Stimulated activated CD4-positive, alpha-beta T cell treated with anti-CD3 and anti-CD28 coated beads, Interleukin-15, amount 100 ng/mL, for 1 hour (primary cell): ENCODE results near the gene NMRAL1.

ENCODE experiments used
- DNase-seq, 2 donors: peaks; one replicate each; pipeline ENCODE4 v3.0.0-alpha.2; 2020; ENCODE audit warnings: low read depth in 1 of 2, low spot score in 1 of 2

Gene NMRAL1

DNA sequence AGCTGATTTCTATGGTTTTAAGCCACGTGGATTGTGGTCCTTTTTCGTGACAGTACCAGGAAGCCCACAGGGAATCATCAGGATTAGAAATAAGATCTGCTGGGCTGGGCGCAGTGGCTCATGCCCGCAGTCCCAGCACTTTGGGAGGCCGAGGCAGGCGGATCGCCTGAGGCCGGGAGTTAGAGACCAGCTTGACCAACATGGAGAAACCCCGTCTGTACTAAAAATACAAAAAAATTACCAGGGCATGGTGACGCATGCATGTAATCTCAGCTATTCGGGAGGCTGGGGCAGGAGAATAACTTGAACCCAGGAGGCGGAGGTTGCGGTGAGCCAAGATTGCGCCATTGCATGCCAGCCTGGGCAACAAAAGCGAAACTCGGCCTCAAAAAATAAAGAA, 6.5 kb downstream of the NMRAL1 start:
- no peak for DNase-seq

GRCh38 chr16:4465977-4466779, 8.2 kb downstream of the NMRAL1 start:
- DNase-seq: peak; percentile 21 to 26

- DNase-seq: no peak
Measured at GRCh38 chr16:4463522-4464163, 10.8 kb downstream of the NMRAL1 start.

- no peak for DNase-seq
Measured at GRCh38 chr16:4461250-4462085, 13.0 kb downstream of the NMRAL1 start.

- no peak for DNase-seq
Measured at GRCh38 chr16:4460936-4461249, 13.5 kb downstream of the NMRAL1 start.

- no peak for DNase-seq
Measured at GRCh38 chr16:4455951-4456350, 18.5 kb downstream of the NMRAL1 start.

- no peak for DNase-seq
Measured at GRCh38 chr16:4455081-4455480, 19.3 kb downstream of the NMRAL1 start.

GRCh38 chr16:4454623-4455022, 19.8 kb downstream of the NMRAL1 start:
- DNase-seq: no peak

GRCh38 chr16:4452674-4453073, 21.8 kb downstream of the NMRAL1 start:
- no peak for DNase-seq

DNA sequence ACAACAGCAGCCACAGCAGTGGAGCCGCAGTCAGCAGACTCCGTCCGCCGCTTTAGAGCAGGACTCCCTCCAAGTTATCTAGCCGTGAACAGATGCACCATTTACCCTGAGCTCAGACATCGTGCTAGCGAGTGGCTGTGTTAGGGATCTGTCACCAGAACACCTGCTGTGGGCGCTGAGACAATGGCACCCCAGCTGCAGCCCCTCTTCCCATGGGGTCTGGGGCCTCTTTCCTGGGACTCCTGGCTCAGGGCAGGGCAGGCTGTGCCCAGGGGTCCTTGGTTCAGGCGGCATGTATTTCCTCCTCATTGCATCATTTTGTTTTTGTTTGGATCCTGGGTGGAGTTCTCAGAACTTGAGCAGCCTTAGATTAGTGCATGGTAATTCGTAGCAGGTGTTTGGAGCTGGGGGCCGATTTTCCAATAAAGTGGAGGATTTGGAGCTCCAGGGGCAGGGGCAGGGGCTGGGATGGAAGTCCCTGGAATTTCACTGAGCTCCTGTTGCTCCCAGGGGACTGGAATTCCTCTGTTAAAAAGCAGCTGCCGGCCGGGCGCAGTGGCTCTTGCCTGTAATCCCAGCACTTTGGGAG, 23.4 kb downstream of the NMRAL1 start:
- DNase-seq: no peak

- no peak for DNase-seq
Measured at GRCh38 chr16:4450430-4450829, 24.0 kb downstream of the NMRAL1 start.

DNA sequence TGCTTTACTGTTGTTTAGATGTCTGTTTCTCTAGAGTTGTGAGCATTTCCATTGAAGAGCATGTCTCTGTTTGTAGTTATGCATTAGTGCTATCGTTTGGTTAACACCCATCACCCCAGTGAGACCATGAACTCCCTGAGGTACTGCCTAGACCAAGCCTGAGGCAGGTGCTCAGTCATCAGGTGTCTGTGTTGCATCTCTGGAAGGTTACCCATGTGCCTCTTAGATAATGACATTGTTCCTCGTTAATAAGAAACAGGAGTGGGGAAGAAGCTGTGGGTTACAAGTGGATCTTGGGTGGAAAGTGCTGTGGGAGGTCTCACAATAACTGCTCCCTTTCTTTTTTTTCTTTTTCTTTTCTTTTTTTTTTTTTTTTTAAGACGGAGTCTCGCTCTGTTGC, 30.4 kb downstream of the NMRAL1 start:
- DNase-seq: no peak

DNA sequence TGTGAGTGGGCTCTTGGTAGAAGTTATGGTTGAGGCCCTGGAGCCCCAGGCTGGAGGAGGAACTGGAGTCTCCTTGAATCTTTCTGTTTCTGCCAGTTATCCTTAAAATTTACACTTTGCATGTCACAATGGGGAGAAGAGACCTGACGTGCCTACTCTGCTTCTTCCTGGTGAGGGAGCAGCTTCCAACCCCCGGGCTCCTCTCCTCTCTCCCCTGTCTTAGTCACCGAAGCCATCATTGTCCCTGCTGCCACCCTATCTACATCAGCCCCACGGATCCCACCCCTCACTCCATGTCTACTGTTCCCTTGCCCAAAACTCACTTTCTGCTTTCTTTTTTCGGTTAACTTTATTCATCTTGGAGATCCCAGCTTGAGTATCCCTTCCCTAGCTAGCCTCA, 31.2 kb downstream of the NMRAL1 start:
- DNase-seq: no peak

DNA sequence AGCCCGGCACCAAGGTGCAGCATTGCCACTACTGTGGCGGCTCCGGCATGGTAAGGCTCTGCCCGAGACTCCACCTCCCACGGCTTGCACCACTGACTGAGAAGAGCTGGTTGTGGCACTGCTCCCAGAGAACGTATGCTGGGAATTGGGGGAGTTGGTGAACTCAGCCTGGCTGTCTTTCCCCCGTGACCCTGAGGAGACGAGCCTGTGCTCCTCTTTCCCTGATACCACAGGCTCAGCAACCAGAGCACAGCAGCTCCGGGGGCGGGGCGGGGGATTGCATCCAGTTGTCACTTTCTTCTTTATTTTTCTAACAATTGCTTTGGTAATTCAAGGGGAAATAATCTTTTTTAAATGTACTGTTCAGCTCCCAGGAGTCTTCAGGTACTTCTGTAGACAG, 32.1 kb downstream of the NMRAL1 start:
- DNase-seq: no peak

GRCh38 chr16:4437366-4437765, 37.1 kb downstream of the NMRAL1 start:
- no peak for DNase-seq

GRCh38 chr16:4435337-4436067, 38.9 kb downstream of the NMRAL1 start:
- DNase-seq: no peak

- DNase-seq: no peak
Measured at GRCh38 chr16:4433914-4434787, 40.3 kb downstream of the NMRAL1 start.

DNA sequence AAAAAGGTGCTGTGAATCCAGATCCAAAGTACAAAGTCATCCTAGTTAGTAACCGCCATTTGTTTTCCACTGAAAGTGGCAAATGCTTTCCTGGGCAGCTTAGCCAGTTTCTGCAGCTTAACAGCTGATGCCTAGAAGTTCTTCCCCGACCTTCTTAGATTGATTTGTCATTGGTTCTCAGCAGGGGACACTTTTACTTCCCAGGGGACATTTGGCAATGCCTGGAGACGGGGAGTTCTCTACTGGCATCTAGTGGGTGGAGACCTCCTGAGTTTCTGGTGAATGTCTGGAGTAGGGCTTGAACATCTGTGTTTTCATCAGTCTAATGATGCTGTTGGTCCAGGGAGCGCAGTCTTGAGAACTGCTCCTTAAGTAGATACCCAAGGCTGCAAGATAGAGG, 41.2 kb downstream of the NMRAL1 start:
- no peak for DNase-seq

DNA sequence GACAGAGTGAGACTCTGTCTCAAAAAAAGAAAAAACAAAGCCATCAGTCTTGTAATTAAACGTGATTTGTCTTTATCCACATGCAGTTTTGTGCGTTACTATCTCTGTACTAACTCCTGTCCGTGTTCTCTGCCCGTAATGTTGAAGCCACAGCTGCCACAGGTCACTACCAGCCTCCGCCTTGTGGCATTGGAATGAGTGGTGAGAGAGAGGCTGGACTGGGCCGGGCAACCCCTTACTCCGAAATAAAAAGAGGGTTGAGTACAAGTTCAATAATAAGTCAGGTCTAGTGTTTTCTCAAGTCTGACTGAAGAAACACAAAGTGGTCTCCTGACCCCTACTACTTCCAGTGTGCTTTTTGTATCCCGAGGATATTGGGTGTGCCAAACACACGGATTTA, 43.4 kb downstream of the NMRAL1 start:
- DNase-seq: no peak

DNA sequence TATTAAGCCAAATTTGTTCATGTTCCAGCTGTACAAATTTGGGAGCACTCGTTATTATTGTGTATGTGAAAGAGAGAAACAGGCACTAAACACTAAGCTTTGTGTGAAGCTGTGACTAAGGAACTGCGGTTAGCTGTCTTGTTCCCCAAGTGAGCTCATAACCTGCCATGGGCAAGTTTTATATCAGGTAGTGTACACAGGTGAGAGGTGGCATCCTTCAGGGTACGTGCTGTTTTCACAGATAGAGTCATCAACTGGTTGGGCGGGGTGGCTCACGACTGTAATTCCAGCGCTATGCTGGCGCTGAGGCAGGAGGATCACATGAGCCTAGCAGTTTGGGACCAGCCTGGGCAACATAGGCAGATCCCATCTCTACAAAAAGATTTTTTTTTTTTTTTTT, 45.9 kb downstream of the NMRAL1 start:
- no peak for DNase-seq
